ENCODE measurements around the gene HIRIP3. TPM values are rescaled to one million over a fixed set of nuclear protein-coding genes. Genes with fewer than 3 reads are reported as not detected.

HIRIP3 gene
- total and polyA plus RNA-seq, 2 of the 13 experiments (the other 11 are each of a cell fraction or from before 2014, with no cell fraction given) = 12.6 to 17.2 TPM

GRCh38 chr16:30010844-30011713 lies 15.7 kb upstream of the HIRIP3 start, which contains the start of gene DOC2A:
Gene DOC2A, minus strand, starts transcription at chr16:30011027. Its CDS starts 805 bp downstream, at chr16:30010222.
- CTCF ChIA-PET (ENCODE audit: low intra/inter-chr PET ratio, low total read pairs) = no interaction called here
- no peak within 1 kb of the TSS for H3K9ac ChIP-seq (ENCODE audit: insufficient read depth, low read depth, low read length)
- BruUV-seq (replicated peaks) = no TSS peak
- 0 out of 2 replicates have a peak, but pooled peaks have one; percentile 21 for TF ChIP-seq HIVEP1 (CRISPR knock-in tag; IDR thresholded peaks at IDR 0.05)
- no peak for TF ChIP-seq EHMT2 (IDR thresholded peaks at IDR 0.05; ENCODE audit: borderline replicate concordance, low read depth, low read length)
- TF ChIP-seq SALL2 (CRISPR knock-in tag; IDR thresholded peaks at IDR 0.05) = 0 out of 2 replicates have a peak, but pooled peaks have one; percentile 44
- 0 out of 2 replicates have a peak, but pooled peaks have one; percentile 35 for TF ChIP-seq ZNF800 (CRISPR knock-in tag; IDR thresholded peaks at IDR 0.05)
- peak; percentile 71; the same call in 1 of the 2 replicates for TF ChIP-seq ZBTB14 (CRISPR knock-in tag; IDR thresholded peaks at IDR 0.05)
- no peak for TF ChIP-seq ATF2 (CRISPR knock-in tag; IDR thresholded peaks at IDR 0.05)
- no peak for TF ChIP-seq TFE3 (CRISPR knock-in tag; IDR thresholded peaks at IDR 0.05)
- TF ChIP-seq SP4 (CRISPR knock-in tag; IDR thresholded peaks at IDR 0.05) = 0 out of 2 replicates have a peak, but pooled peaks have one; percentile 25
- TF ChIP-seq MNT (IDR thresholded peaks at IDR 0.05) = 0 out of 2 replicates have a peak, but pooled peaks have one; percentile 22
- TF ChIP-seq ZNF441 (CRISPR knock-in tag; IDR thresholded peaks at IDR 0.05; ENCODE audit: borderline replicate concordance) = peak; percentile 62; the same call in 1 of the 2 replicates

More at GRCh38 chr16:30010844-30011713, 15.7 kb upstream of the HIRIP3 start, which contains the start of gene DOC2A:
- peaks cover 32% of the 10 kb centered on the region for H3K4me1 ChIP-seq (ENCODE audit: insufficient read depth, low read length)
- in situ Hi-C loops (cut with HindIII; ENCODE audit: extremely low pct_ligation_motif_present, low pct_unique_long_range_greater_than_20kb) (no loop called here), intact Hi-C loops (cut with micrococcal nuclease; ENCODE audit: unreplicated experiment) (no loop called here)
- no peaks in the 10 kb centered on the region for H3K36me3 ChIP-seq (replicated peaks in 1 of 2; ENCODE audit: control insufficient read depth in 1 of 2, insufficient read depth in 2 of 2, low read length in 2 of 2)
- no peaks in the 10 kb centered on the region for H3K9me3 ChIP-seq (ENCODE audit: low read length)
- no peaks in the 10 kb centered on the region for H4K20me1 ChIP-seq (ENCODE audit: insufficient read depth, low read length)
- no peaks in the 10 kb centered on the region for H3K79me2 ChIP-seq (ENCODE audit: insufficient read depth, low read length)
- peak within 1 kb of the TSS; percentile 42 to 69 (median 48); a peak in 5 of 6 replicates for H3K4me3 ChIP-seq (replicated peaks in 1 of 3; ENCODE audit: insufficient read depth in 1 of 3, low read depth in 2 of 3, low read length in 3 of 3)
- H3K27ac ChIP-seq (ENCODE audit: extremely low read length, insufficient read depth, low read length) = no peak within 1 kb of the TSS
- H3K27me3 ChIP-seq (ENCODE audit: control insufficient read depth in 1 of 2, insufficient read depth in 2 of 2, low read length in 2 of 2) = peaks cover 10 to 31% of the 10 kb centered on the region in 2 experiments; a peak in 4 of 5 replicates
- FAIRE-seq = no peak
- peak within 1 kb of the TSS; percentile 86 for H3K4me2 ChIP-seq (ENCODE audit: low read depth, low read length)
- POLR2A ChIA-PET = interaction anchor here (1.1 kb wide), 1 partner anchor 21 kb away, joined by 4 read pairs; no protein-coding TSS in a partner anchor
- 3% methylated on average over 57 of the region's 99 CpGs for WGBS (ENCODE audit: low lambda C conversion rate)
- DNase-seq (ENCODE audit: low spot score) = no peak
- no peak within 1 kb of the TSS for H2AFZ ChIP-seq (ENCODE audit: low read length)
- peak; percentile 48 for ATAC-seq

All from HepG2 (cell line).